ENCODE results near the gene MYO1F.

GRCh38 chr19:8532225-8532624 is 45.0 kb downstream of the MYO1F start:
- TF ChIP-seq, protein P1, sequence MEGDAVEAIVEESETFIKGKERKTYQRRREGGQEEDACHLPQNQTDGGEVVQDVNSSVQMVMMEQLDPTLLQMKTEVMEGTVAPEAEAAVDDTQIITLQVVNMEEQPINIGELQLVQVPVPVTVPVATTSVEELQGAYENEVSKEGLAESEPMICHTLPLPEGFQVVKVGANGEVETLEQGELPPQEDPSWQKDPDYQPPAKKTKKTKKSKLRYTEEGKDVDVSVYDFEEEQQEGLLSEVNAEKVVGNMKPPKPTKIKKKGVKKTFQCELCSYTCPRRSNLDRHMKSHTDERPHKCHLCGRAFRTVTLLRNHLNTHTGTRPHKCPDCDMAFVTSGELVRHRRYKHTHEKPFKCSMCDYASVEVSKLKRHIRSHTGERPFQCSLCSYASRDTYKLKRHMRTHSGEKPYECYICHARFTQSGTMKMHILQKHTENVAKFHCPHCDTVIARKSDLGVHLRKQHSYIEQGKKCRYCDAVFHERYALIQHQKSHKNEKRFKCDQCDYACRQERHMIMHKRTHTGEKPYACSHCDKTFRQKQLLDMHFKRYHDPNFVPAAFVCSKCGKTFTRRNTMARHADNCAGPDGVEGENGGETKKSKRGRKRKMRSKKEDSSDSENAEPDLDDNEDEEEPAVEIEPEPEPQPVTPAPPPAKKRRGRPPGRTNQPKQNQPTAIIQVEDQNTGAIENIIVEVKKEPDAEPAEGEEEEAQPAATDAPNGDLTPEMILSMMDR (optimal IDR thresholded peaks at IDR 0.05 in 1 of 3, IDR thresholded peaks at IDR 0.05 in 1 of 3, conservative IDR thresholded peaks at IDR 0.05 in 1 of 3; ENCODE audit: extremely low read depth in 1 of 3, insufficient read depth in 2 of 3, low read length in 3 of 3) = no peak
- no peak for TF ChIP-seq EZH2 (IDR thresholded peaks at IDR 0.05; ENCODE audit: low read length)
